K562 (cell line): Measurements from ENCODE around the gene TSSK6. TPM values are rescaled to one million over a fixed set of nuclear protein-coding genes. Genes with fewer than 3 reads are reported as not detected.
A peak's percentile ranks its signal among the peaks of the same experiment; 100 is the strongest.

Experiments used
- GATAD2B ChIP-seq: fragments of 450-650 bp; IDR thresholded peaks from 2 replicates; pipeline ENCODE4 v1.6.1; 2017; ENCODE audit warnings: mild to moderate bottlenecking, borderline replicate concordance
- GTF2E2 ChIP-seq: fragments of 200-800 bp; sonication (Bioruptor generic); IDR thresholded peaks from 2 replicates; pipeline ENCODE4 v1.6.1; 2016; ENCODE audit warnings: missing genetic modification characterization, missing compliant biosample characterization
- KDM2B ChIP-seq: fragments of 250-450 bp; sonication (Bioruptor Pico); IDR thresholded peaks from 2 replicates; pipeline ENCODE4 v1.8.0; 2021; ENCODE audit warnings: mild to moderate bottlenecking, moderate library complexity
- LEF1 ChIP-seq: fragments of 450-650 bp; IDR thresholded peaks from 2 replicates; pipeline ENCODE4 v1.6.1; 2016; ENCODE audit warnings: mild to moderate bottlenecking
- NFXL1 ChIP-seq: fragments of 450-650 bp; formaldehyde crosslinking; IDR thresholded peaks from 2 replicates; pipeline ENCODE4 v1.4.0; 2021; ENCODE audit warnings: mild to moderate bottlenecking
- NUFIP1 ChIP-seq: fragments of 450-650 bp; IDR thresholded peaks from 2 replicates; pipeline ENCODE4 v1.6.1; 2018; ENCODE audit not compliant: partially characterized antibody
- POLR2B ChIP-seq: fragments of 450-650 bp; IDR thresholded peaks from 2 replicates; pipeline ENCODE4 v1.6.1; 2018; ENCODE audit warnings: low read depth; ENCODE audit not compliant: partially characterized antibody
- POLR2G ChIP-seq: fragments of 200-400 bp; formaldehyde crosslinking; IDR thresholded peaks from 2 replicates; pipeline ENCODE4 v1.6.1; 2017; ENCODE audit warnings: low read depth, mild to moderate bottlenecking, antibody characterized with exemption, low read length, moderate library complexity
- RBM39 ChIP-seq: fragments of 200-400 bp; formaldehyde crosslinking; optimal IDR thresholded peaks from 2 replicates; pipeline ENCODE3; 2018; ENCODE audit warnings: low read depth, low read length
- SFPQ ChIP-seq: fragments of 200-400 bp; formaldehyde crosslinking; IDR thresholded peaks from 2 replicates; pipeline ENCODE4 v1.6.1; 2017; ENCODE audit warnings: mild to moderate bottlenecking, low read depth, low read length, moderate library complexity
- TAF9B ChIP-seq: fragments of 450-650 bp; IDR thresholded peaks from 2 replicates; pipeline ENCODE4 v1.6.1; 2018; ENCODE audit warnings: mild to moderate bottlenecking; ENCODE audit not compliant: partially characterized antibody
- ZBTB2 ChIP-seq: fragments of 450-650 bp; IDR thresholded peaks from 2 replicates; pipeline ENCODE4 v1.6.1; 2016; ENCODE audit warnings: antibody characterized with exemption
- ZC3H8 ChIP-seq: fragments of 450-650 bp; IDR thresholded peaks from 2 replicates; pipeline ENCODE4 v1.6.1; 2017
- ZNF23 ChIP-seq: fragments of 250-450 bp; sonication (Bioruptor Pico); IDR thresholded peaks from 2 replicates; pipeline ENCODE4 v1.4.0; 2020; ENCODE audit warnings: mild to moderate bottlenecking
- ZNF232 ChIP-seq: sonication (generic); formaldehyde crosslinking; IDR thresholded peaks from 2 replicates; pipeline ENCODE4 v1.8.0; 2022; ENCODE audit warnings: mild to moderate bottlenecking, missing genetic modification reagents
- ZNF316 ChIP-seq: fragments of 450-650 bp; IDR thresholded peaks from 2 replicates; pipeline ENCODE4 v1.6.1; 2016
- ZNF551 ChIP-seq: fragments of 250-450 bp; sonication (Bioruptor Pico); IDR thresholded peaks from 2 replicates; pipeline ENCODE4 v1.5.0; 2021; ENCODE audit warnings: mild to moderate bottlenecking, moderate library complexity
- ZNF589 ChIP-seq: fragments of 200-800 bp; sonication (Bioruptor generic); IDR thresholded peaks from 2 replicates; pipeline ENCODE4 v1.6.1; 2016; ENCODE audit warnings: low read depth, missing genetic modification characterization, missing compliant biosample characterization
- ZZZ3 ChIP-seq: fragments of 450-650 bp; IDR thresholded peaks from 2 replicates; pipeline ENCODE4 v1.6.1; 2016; ENCODE audit warnings: antibody characterized with exemption, mild to moderate bottlenecking, moderate library complexity
- polyA plus RNA-seq, 8 experiments: library from polyadenylated mRNA; depleted of rRNA in 4 of 8; stranded (reverse) in 5 of 8; unstranded in 3 of 8; fragments of >200 nt; fragmentation: Nextera tagmentation in 2 of 8; fragmentation: Illumina TruSeq in 1 of 8; extraction: Ambion mirVana in 2 of 8; extraction: Trizol in 1 of 8; gene quantifications; 2 replicates each; pipeline versions ENCODE4 v1.2.1 to v1.2.3, GENCODE V29; 2011 to 2014; ENCODE audit warnings: inconsistent platforms in 1 of 8, missing spikeins in 1 of 8
- total RNA-seq, 7 experiments: library from RNA; depleted of rRNA in 6 of 7; stranded (reverse); fragments of >200 nt in 6 of 7; fragmentation: Illumina TruSeq in 2 of 7; extraction: Trizol in 2 of 7; gene quantifications; 2 replicates each; pipeline versions ENCODE4 v1.2.1 to v1.2.3, GENCODE V29; 2011 to 2021; ENCODE audit warnings: low replicate concordance in 1 of 7

Gene TSSK6
- total and polyA plus RNA-seq, 9 of the 15 experiments (the other 6 are each of a cell fraction or from before 2014, with no cell fraction given) = 0.21 to 2.6 (median 1.5) TPM; not detected in 3

- TF ChIP-seq ZC3H8 (no peak), ZNF551 (CRISPR knock-in tag) (no peak), GATAD2B (no peak; the same call in none of the 2 replicates), ZNF23 (CRISPR knock-in tag) (no peak), POLR2B (peak; percentile 79), ZZZ3 (no peak), SFPQ (no peak), GTF2E2 (tag) (peak; percentile 76; the same call in 1 of the 2 replicates), KDM2B (CRISPR knock-in tag) (no peak), LEF1 (no peak), TAF9B (peak; percentile 95), ZNF589 (CRISPR knock-in tag) (no peak), ZBTB2 (no peak), ZNF232 (CRISPR knock-in tag) (no peak), ZNF316 (no peak), NFXL1 (no peak), POLR2G (peak; percentile 92), NUFIP1 (no peak), RBM39 (no peak)
Measured at GRCh38 chr19:19515642-19516519, 533 bp upstream of the TSSK6 start, which contains the start of gene NDUFA13 (continued).
